ENCODE data around the gene PCNT. TPM values are rescaled to one million over a fixed set of nuclear protein-coding genes. Genes with fewer than 3 reads are reported as not detected.

Gene PCNT
- total and polyA plus RNA-seq, 2 experiments from 2014 or later, result 18.3 to 26.6 TPM

DNA sequence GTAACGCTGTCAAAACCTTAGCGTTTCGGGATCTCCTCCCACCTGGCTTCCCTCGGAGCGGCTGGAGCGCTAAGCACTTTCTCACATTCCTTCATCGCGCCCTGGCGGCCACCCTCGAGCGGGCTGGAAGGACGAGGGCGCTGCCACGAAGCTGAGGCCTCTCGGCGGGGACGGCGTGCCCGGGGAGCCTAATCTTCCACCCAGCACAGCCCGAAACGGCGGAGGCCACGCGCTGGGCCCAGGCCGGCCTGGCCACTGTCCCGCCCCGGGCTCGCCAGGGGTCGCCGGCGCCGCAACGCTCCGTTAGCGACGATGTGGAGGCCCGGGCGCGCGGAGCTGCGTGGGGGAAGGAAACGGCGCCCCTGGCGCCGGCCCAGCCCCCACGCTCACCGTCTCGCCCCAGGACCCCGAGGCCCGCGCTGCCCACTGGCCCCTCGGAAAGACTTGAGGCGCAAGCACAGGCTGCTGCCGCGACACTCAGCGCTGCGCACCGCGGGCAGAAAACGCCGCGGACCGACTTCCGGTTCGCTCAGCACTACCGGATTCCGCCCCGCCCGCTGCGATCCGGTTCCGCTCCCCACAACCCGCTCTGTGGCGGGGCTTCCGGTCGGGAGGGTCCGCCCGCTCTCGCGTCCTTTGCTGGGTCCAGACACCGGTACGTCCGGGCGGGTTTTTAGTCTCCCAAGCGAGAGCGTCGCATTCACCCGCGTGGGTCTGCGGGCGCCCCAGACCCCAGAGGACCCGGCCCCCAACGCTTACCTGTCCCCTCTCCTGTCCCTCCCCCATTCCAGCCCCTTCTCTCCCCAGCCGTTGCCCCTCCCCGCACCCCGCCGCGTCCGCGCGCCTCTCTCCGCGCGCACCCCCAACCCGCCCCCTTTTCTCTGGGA lies 38.0 kb upstream of the PCNT start, which contains the start of gene YBEY:
Gene YBEY, plus strand, starts transcription at position 582 of the 887 bp plus-strand sequence. CDS start 572 bp downstream, outside the sequence.
- DNase-seq (ENCODE audit: low read depth in 1 of 2, low spot score in 1 of 2), result peak; percentile 95 to 96
- peaks cover 19% of the 10 kb centered on the region for H3K4me1 ChIP-seq (ENCODE audit: low read depth)
- TF ChIP-seq, protein P1, sequence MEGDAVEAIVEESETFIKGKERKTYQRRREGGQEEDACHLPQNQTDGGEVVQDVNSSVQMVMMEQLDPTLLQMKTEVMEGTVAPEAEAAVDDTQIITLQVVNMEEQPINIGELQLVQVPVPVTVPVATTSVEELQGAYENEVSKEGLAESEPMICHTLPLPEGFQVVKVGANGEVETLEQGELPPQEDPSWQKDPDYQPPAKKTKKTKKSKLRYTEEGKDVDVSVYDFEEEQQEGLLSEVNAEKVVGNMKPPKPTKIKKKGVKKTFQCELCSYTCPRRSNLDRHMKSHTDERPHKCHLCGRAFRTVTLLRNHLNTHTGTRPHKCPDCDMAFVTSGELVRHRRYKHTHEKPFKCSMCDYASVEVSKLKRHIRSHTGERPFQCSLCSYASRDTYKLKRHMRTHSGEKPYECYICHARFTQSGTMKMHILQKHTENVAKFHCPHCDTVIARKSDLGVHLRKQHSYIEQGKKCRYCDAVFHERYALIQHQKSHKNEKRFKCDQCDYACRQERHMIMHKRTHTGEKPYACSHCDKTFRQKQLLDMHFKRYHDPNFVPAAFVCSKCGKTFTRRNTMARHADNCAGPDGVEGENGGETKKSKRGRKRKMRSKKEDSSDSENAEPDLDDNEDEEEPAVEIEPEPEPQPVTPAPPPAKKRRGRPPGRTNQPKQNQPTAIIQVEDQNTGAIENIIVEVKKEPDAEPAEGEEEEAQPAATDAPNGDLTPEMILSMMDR (IDR thresholded peaks at IDR 0.05; ENCODE audit: low read depth, low read length), result peak; percentile 38
- no peaks in the 10 kb centered on the region for H3K27me3 ChIP-seq
- H3K9me3 ChIP-seq (ENCODE audit: low read depth), result no peaks in the 10 kb centered on the region
- peak within 1 kb of the TSS; percentile 97 for H3K27ac ChIP-seq
- peaks cover 8% of the 10 kb centered on the region for H3K36me3 ChIP-seq
- H3K4me3 ChIP-seq, result peak within 1 kb of the TSS; percentile 79

DNA sequence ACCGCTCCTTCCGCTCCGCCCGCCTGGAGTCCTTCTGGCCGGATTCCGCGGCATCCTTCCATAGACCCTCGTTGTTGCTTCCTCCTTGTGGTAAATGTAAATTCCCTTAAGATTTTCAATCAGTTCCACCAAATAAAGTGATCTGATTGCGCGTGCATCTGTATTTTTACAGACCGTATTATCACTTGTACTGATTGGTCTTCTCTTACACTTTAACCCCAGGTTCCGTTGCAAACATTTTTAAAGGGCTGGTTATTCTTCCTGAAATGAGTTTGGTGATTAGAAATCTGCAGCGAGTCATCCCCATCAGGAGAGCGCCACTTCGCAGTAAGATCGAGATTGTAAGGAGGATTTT lies 37.3 kb upstream of the PCNT start:
- Histone ChIP-seq H3K27me3 (no peaks in the 10 kb centered on the region), H3K4me3 (peak overlapping the region; percentile 79), H3K9me3 (ENCODE audit: low read depth) (no peaks in the 10 kb centered on the region), H3K27ac (peak overlapping the region; percentile 97), H3K36me3 (peaks cover 4% of the 10 kb centered on the region), H3K4me1 (ENCODE audit: low read depth) (peaks cover 19% of the 10 kb centered on the region)
- DNase-seq (ENCODE audit: low read depth in 1 of 2, low spot score in 1 of 2), result no peak
- TF ChIP-seq, protein P1 (IDR thresholded peaks at IDR 0.05; ENCODE audit: low read depth, low read length), result no peak

DNA sequence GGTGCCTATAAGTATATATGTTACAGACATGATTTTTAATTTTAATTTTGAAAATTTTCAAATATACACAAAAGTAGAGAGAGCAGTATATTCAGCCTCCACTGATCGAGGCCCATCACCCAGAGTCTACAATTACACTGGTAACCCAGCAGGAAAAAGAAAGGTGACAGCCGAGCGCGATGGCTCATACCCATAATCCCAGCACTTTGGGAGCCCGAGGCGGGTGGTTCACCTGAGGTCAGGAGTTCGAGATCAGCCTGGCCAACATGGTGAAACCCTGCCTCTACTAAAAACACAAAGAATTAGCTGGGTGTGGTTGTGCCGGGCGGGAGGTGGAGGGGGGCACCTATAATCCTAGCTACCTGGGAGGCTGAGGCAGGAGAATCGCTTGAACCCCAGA lies 36.4 kb upstream of the PCNT start:
- Histone ChIP-seq H3K4me1 (ENCODE audit: low read depth) (peaks cover 14% of the 10 kb centered on the region), H3K4me3 (no peak overlapping the region), H3K27me3 (no peaks in the 10 kb centered on the region), H3K27ac (no peak overlapping the region), H3K9me3 (ENCODE audit: low read depth) (no peaks in the 10 kb centered on the region), H3K36me3 (peaks cover under 1% of the 10 kb centered on the region)
- no peak for DNase-seq (ENCODE audit: low read depth in 1 of 2, low spot score in 1 of 2)
- TF ChIP-seq, protein P1 (IDR thresholded peaks at IDR 0.05; ENCODE audit: low read depth, low read length), result no peak

DNA sequence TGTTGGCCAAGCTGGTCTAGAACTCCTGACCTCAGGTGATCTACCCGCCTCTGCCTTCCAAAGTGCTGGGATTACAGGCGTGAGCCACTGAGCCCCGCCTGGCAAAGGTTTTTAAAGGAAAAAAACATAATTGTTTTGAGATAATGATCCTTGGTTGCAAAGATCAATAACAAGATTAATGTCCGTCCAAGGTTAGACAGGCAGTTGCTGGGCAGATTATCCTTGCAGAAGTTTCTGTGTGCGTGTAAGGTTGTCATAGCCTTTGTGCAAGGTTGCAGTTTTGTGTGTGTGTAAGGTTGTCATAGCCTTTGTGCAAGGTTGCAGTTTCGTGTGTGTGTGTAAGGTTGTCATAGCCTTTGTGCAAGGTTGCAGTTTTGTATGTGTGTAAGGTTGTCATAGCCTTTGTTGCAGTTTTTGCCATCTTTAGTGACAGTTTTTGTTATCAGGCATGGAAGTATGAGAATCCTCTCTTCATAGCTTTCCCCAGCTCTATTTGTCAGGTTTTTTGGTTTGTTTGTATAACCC lies 34.2 kb upstream of the PCNT start:
- Histone ChIP-seq H3K27me3 (no peaks in the 10 kb centered on the region), H3K4me3 (no peak overlapping the region), H3K36me3 (no peaks in the 10 kb centered on the region), H3K4me1 (ENCODE audit: low read depth) (peaks cover 5% of the 10 kb centered on the region), H3K9me3 (ENCODE audit: low read depth) (no peaks in the 10 kb centered on the region), H3K27ac (no peak overlapping the region)
- no peak for DNase-seq (ENCODE audit: low read depth in 1 of 2, low spot score in 1 of 2)
- TF ChIP-seq, protein P1 (IDR thresholded peaks at IDR 0.05; ENCODE audit: low read depth, low read length), result no peak

DNA sequence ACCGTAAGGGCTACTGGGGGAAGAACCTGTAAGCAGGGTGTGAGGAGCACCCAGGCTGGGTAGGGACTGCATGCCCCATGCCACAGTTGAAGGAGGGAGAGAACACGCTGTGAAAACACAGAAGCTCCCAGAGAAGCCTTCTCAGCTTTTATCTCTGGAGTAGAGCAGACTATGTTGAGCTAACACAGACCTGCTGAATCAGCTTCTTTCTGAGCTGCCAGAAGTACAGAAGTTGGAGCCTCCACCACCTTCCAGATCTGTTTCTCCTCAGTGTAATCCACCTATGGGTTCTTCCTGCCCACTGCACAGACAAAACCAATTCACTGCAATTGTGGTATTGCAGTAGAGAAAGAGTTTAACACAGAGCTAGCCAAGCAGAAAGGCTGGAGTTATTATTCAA lies 32.4 kb upstream of the PCNT start:
- Histone ChIP-seq H3K27me3 (no peaks in the 10 kb centered on the region), H3K9me3 (ENCODE audit: low read depth) (no peaks in the 10 kb centered on the region), H3K36me3 (no peaks in the 10 kb centered on the region), H3K27ac (no peak overlapping the region), H3K4me1 (ENCODE audit: low read depth) (no peaks in the 10 kb centered on the region), H3K4me3 (no peak overlapping the region)
- no peak for DNase-seq (ENCODE audit: low read depth in 1 of 2, low spot score in 1 of 2)
- TF ChIP-seq, protein P1 (IDR thresholded peaks at IDR 0.05; ENCODE audit: low read depth, low read length), result no peak

Data from cardiac muscle cell (in vitro differentiated cells and primary cell).